HG03175 (cell line): Measurements from ENCODE around the gene IPCEF1.

Experiments
- ATAC-seq: cut with Tn5 transposase; IDR thresholded peaks from one replicate; pipeline ENCODE4 v1.9.1; 2021; ENCODE audit warnings: mild to moderate bottlenecking, moderate library complexity; ENCODE audit not compliant: unreplicated experiment

The IPCEF1 gene

GRCh38 chr6:154117485-154117884, 239.1 kb downstream of the IPCEF1 start:
- ATAC-seq: no peak

- no peak for ATAC-seq
These were observed 243.2 kb downstream of the IPCEF1 start for GRCh38 chr6:154113392-154113791.

- ATAC-seq: no peak
These were observed 244.3 kb downstream of the IPCEF1 start for GRCh38 chr6:154112181-154112809.

GRCh38 chr6:154111025-154111424, 245.6 kb downstream of the IPCEF1 start:
- no peak for ATAC-seq

- no peak for ATAC-seq
These were observed 250.4 kb downstream of the IPCEF1 start for GRCh38 chr6:154106251-154106650.
